Pancreas (tissue), 10 donors: ENCODE results near the gene DENND1A. TPM values are rescaled to one million over a fixed set of nuclear protein-coding genes. Genes with fewer than 3 reads are reported as not detected.

Source experiments
- ATAC-seq, 4 donors: fragments of 200-7000 bp; cut with Tn5 transposase; one replicate each; pipeline versions ENCODE4 v1.8.0 to v1.9.1; 2020; ENCODE audit warnings: mild to moderate bottlenecking in 4 of 4, moderate library complexity in 4 of 4
- DNase-seq, 6 donors: peaks; one replicate each; pipeline ENCODE4 v3.0.0-alpha.2; 2020
- FAIRE-seq: peaks from 2 replicates; lab custom pipeline; 2012; peaks lifted over from hg19 to GRCh38; lab: Jason Lieb, UNC
- H3K27ac ChIP-seq, 4 donors: fragments of 200-600 bp; sonication (generic); 1 replicate in 3 of 4; 2 replicates in 1 of 4; pipeline versions ENCODE4 v1.5.0 to v1.8.0; 2020
- H3K27me3 ChIP-seq, 4 donors: fragments of 200-600 bp; one replicate each; pipeline ENCODE4 v1.8.0; 2021
- H3K36me3 ChIP-seq, 3 donors: fragments of 200-600 bp; sonication (generic) in 1 of 3; one replicate each; pipeline versions ENCODE4 v1.5.0 to v1.8.0; 2020 to 2021
- H3K4me1 ChIP-seq, 3 donors: fragments of 200-600 bp; one replicate each; pipeline ENCODE4 v1.8.0; 2021
- H3K4me3 ChIP-seq, 4 donors: fragments of 200-600 bp; sonication (generic) in 2 of 4; one replicate each; pipeline versions ENCODE4 v1.5.0 to v1.8.0; 2020 to 2021
- H3K9me3 ChIP-seq, 4 donors: fragments of 200-600 bp; one replicate each; pipeline ENCODE4 v1.8.0; 2021
- WGBS, 2 donors: extraction: QIAGEN DNeasy Blood & Tissue Kit; methylation state at CpG; one replicate each; pipeline ENCODE4 v1.1.7; 2013; 5-methylcytosine and 5-hydroxymethylcytosine counted together
- intact Hi-C, 3 donors: fragments of 100-400 bp; cut with DNase I; formaldehyde crosslinking; loops; one replicate each; pipeline versions ENCODE4 v1.11.1 to v1.14.2; 2022
- polyA plus RNA-seq, 2 donors: library from polyadenylated mRNA; stranded (reverse); fragments of 200-250 nt; gene quantifications; one replicate each; pipeline ENCODE4 v1.2.3, GENCODE V29; 2013
- total RNA-seq, 6 donors: library from RNA; stranded (reverse); fragmentation: NEBNext Ultra II Directional in 4 of 6; extraction: Animal tissue kit (Norgen Biotek cat#: 25700) in 4 of 6; gene quantifications; one replicate each; pipeline versions ENCODE4 v1.2.1 to v1.2.4, GENCODE V29; 2021 to 2023
- TF ChIP-seq, protein P1 (sequence below), 4 donors: fragments of 200-600 bp; sonication (generic) in 3 of 4; IDR thresholded peaks; one replicate each; pipeline versions ENCODE4 v1.5.0 to v1.8.0; 2021; ENCODE audit warnings: antibody characterized with exemption in 4 of 4
- donor health status: healthy with polysubstance abuse.
- donor health status: DM: no; HTN: no; CAD: no; lungs with moderate emphysema.
- donor health status: DM: no; HTN: no; CAD: no.
- donor health status: control.
- donor health status: control.
- donor health status: Bipolar disorder and iron deficiency.
- donor health status: DM: yes; HTN: yes; CAD: no.
- donor health status: DM: no; HTN: no; CAD: no.
- donor health status: DM: no; HTN: no; CAD: no.
- donor health status: DM: yes; HTN: yes; CAD: no.

The DENND1A gene
- total and polyA plus RNA-seq, 8 donors: 4.5 to 8.3 (median 5.6) TPM

DNA sequence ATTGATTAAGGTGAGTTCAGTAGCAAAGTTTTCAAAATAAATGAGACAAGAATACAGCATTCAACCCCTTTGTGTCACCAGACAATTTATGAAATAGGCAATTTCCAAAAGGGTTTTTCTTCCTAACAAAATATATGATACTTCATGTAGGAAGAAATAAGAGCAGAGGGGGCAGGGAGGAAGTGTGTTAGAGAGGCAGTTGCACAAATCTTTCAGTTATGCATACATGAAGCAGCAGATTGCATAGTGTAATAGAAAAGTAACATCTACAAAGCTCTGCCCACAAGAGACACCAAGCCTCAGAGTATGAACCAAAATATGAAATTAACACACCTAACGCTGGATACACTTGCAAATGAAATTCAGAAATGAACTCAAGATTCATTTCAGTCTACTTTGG, 157.0 kb downstream of the DENND1A start:
- Histone ChIP-seq H3K4me3 (no peak overlapping the region), H3K27ac (no peak overlapping the region), H3K36me3 (no peaks in the 10 kb centered on the region), H3K9me3 (no peaks in the 10 kb centered on the region), H3K4me1 (no peaks in the 10 kb centered on the region), H3K27me3 (no peaks in the 10 kb centered on the region)
- 89 to 97% methylated on average over 1 of the region's 1 CpG for WGBS, 2 donors
- intact Hi-C loops: no loop called here
- ATAC-seq (no peak), DNase-seq (no peak), FAIRE-seq (no peak)
- TF ChIP-seq, protein P1, sequence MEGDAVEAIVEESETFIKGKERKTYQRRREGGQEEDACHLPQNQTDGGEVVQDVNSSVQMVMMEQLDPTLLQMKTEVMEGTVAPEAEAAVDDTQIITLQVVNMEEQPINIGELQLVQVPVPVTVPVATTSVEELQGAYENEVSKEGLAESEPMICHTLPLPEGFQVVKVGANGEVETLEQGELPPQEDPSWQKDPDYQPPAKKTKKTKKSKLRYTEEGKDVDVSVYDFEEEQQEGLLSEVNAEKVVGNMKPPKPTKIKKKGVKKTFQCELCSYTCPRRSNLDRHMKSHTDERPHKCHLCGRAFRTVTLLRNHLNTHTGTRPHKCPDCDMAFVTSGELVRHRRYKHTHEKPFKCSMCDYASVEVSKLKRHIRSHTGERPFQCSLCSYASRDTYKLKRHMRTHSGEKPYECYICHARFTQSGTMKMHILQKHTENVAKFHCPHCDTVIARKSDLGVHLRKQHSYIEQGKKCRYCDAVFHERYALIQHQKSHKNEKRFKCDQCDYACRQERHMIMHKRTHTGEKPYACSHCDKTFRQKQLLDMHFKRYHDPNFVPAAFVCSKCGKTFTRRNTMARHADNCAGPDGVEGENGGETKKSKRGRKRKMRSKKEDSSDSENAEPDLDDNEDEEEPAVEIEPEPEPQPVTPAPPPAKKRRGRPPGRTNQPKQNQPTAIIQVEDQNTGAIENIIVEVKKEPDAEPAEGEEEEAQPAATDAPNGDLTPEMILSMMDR (IDR thresholded peaks at IDR 0.05): no peak

- no peaks in the 10 kb centered on the region for H3K4me1 ChIP-seq
- H3K27ac ChIP-seq: no peak overlapping the region
- no peak for DNase-seq
- ATAC-seq: no peak
- intact Hi-C loops: no loop called here
- H3K9me3 ChIP-seq: no peaks in the 10 kb centered on the region
- no peak overlapping the region for H3K4me3 ChIP-seq
- WGBS, 2 donors: 91 to 97% methylated on average over 3 of the region's 3 CpGs
- H3K36me3 ChIP-seq: no peaks in the 10 kb centered on the region
- no peak for FAIRE-seq
- TF ChIP-seq, protein P1 (IDR thresholded peaks at IDR 0.05): no peak
- H3K27me3 ChIP-seq: no peaks in the 10 kb centered on the region
These were observed 157.6 kb downstream of the DENND1A start for GRCh38 chr9:123772374-123772773.

GRCh38 chr9:123771690-123772089, 158.2 kb downstream of the DENND1A start:
- intact Hi-C loops: no loop called here
- Histone ChIP-seq H3K27ac (no peak overlapping the region), H3K9me3 (no peaks in the 10 kb centered on the region), H3K4me1 (no peaks in the 10 kb centered on the region), H3K4me3 (no peak overlapping the region), H3K36me3 (no peaks in the 10 kb centered on the region), H3K27me3 (no peaks in the 10 kb centered on the region)
- WGBS, 2 donors: 95 to 98% methylated on average over 1 of the region's 1 CpG
- TF ChIP-seq, protein P1 (IDR thresholded peaks at IDR 0.05): no peak
- FAIRE-seq (no peak), DNase-seq (no peak), ATAC-seq (no peak)

GRCh38 chr9:123769719-123770118, 160.2 kb downstream of the DENND1A start:
- H3K9me3 ChIP-seq: no peaks in the 10 kb centered on the region
- intact Hi-C loops: no loop called here
- H3K4me3 ChIP-seq: no peak overlapping the region
- 94 to 96% methylated on average over 6 of the region's 6 CpGs for WGBS, 2 donors
- no peaks in the 10 kb centered on the region for H3K4me1 ChIP-seq
- H3K36me3 ChIP-seq: no peaks in the 10 kb centered on the region
- DNase-seq (peak in 1 of 6 donors; percentile 12), FAIRE-seq (no peak), ATAC-seq (no peak)
- no peak overlapping the region for H3K27ac ChIP-seq
- TF ChIP-seq, protein P1 (IDR thresholded peaks at IDR 0.05): no peak
- H3K27me3 ChIP-seq: no peaks in the 10 kb centered on the region

- intact Hi-C loops: no loop called here
- Histone ChIP-seq H3K27me3 (no peaks in the 10 kb centered on the region), H3K4me1 (no peaks in the 10 kb centered on the region), H3K4me3 (no peak overlapping the region), H3K9me3 (no peaks in the 10 kb centered on the region), H3K36me3 (no peaks in the 10 kb centered on the region), H3K27ac (no peak overlapping the region)
- DNase-seq (no peak), FAIRE-seq (no peak), ATAC-seq (no peak)
- TF ChIP-seq, protein P1 (IDR thresholded peaks at IDR 0.05): no peak
- WGBS, 2 donors: 96% methylated on average over 4 of the region's 4 CpGs
These were observed 165.9 kb downstream of the DENND1A start for GRCh38 chr9:123763910-123764588.
